CD4-positive, alpha-beta T cell treated with Interleukin-12 subunit alpha and Interleukin-12 subunit beta, for 1 hour (primary cell): ENCODE results near the gene MZT2B.
"Not testable (repeated sequence)": the region's sequence is repeated elsewhere in the genome, so short reads cannot be mapped to it uniquely, and the experiment has no call there.

ENCODE experiments used
- DNase-seq: peaks from one replicate; pipeline ENCODE4 v3.0.0-alpha.2; 2020

Gene MZT2B

DNA sequence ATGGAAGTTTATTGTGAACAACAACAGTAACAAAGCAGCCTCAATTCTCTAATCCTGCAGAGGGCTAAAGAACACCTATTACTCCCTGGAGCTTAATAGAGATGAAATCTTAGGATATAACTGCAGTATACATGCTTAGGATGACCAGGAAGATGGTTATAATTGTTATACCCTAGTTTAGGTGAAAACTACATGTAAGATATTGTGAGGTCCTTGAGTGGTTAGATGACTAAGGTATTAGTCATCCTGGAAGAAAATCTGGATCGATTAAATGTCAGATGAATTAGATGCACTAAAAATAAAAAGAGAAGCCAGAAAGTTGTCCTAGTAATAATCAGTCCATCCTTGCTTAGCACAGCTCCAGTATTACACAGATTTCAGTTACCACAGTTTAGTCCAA, 38.4 kb downstream of the MZT2B start:
- not testable (repeated sequence) for DNase-seq

- not testable (repeated sequence) for DNase-seq
Observed at GRCh38 chr2:130222523-130222922, 40.5 kb downstream of the MZT2B start.

DNA sequence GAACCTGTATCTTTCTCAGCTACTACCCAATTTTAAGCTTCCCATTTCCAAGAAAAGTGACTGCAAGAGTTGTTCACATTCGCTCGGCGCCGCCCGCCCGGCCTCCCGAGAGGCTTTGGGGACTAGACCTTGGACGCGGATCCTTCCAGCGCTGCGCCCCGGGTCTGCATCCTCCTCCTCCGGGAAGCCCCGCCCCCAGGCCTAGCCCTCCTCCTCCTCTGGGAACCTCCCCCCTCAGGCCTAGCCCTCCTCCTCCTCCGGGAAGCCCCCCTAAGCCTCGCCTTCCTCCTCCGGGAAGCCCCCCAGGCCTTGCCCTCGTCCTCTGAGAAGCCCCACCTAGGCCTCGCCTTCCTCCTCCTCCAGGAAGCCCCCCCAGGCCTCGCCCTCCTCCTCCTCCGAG, 45.9 kb downstream of the MZT2B start:
- not testable (repeated sequence) for DNase-seq

- not testable (repeated sequence) for DNase-seq
Observed at GRCh38 chr2:130228467-130229160, 46.6 kb downstream of the MZT2B start.

GRCh38 chr2:130229161-130229510, 47.1 kb downstream of the MZT2B start:
- DNase-seq: peak; percentile 35

DNA sequence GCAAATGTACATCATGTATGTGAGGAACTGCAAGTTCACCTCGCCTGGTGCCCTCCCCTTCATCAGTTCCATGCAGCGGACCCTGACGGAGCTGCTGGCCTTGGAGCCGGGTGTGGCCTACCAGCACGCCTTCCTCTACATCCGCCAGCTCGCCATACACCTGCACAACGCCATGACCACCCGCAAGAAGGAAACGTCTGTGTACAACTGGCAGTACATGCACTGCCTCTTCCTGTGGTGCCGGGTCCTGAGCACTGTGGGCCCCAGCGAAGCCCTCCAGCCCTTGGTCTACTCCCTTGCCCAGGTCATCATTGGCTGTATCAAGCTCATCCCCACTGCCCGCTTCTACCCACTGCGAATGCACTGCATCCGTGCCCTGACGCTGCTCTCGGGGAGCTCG, 48.3 kb downstream of the MZT2B start:
- DNase-seq: not testable (repeated sequence)

- not testable (repeated sequence) for DNase-seq
Observed at GRCh38 chr2:130230907-130231306, 48.8 kb downstream of the MZT2B start.

DNA sequence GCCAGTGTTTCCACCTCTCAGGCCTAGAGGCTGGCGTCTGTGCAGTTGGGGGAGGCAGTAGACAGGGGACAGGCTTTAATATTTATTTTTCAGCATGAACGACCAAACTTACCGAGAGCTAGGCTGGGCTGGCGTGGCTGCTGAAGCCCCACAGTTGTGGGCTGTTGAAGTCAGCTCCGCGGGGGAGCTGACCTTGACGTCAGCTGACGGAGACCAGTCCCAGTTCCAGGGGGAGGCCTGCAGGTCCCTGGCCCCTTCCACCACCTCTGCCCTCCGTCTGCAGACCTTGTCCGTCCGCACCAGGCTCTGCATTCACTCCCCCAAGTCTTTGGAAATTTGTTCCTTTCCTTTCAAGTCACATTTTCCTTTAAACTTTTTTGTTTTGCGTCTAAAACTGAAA, 49.6 kb downstream of the MZT2B start:
- no peak for DNase-seq

- DNase-seq: not testable (repeated sequence)
Observed at GRCh38 chr2:130233066-130233465, 51.0 kb downstream of the MZT2B start.

DNA sequence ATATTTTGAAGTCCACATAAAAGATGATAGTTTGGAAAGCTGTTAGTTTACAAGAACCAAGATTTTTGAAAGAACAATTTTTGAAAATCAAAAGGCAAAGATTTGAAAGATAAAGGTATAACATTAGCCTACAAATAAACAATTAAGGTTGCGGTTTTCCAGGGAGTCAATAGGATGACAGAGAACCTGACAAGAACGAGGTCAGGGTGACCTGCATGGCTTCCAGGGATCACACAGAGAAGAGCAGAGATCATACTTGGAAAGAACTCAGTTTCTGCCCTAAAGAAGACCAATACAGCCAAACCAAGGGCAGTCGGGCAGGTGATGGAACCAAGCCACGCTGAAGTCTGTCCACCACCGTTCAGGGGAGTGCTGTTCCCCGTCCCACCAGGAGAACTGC, 57.5 kb downstream of the MZT2B start:
- not testable (repeated sequence) for DNase-seq
